ENCODE results near the gene EGFL6.

EGFL6 gene

GRCh38 chrX:13681595-13681994 is 112.2 kb downstream of the EGFL6 start:
- H3K27ac ChIP-seq = no peak overlapping the region
- no peak for TF ChIP-seq ZFX (IDR thresholded peaks at IDR 0.05)
- TF ChIP-seq, protein P1, sequence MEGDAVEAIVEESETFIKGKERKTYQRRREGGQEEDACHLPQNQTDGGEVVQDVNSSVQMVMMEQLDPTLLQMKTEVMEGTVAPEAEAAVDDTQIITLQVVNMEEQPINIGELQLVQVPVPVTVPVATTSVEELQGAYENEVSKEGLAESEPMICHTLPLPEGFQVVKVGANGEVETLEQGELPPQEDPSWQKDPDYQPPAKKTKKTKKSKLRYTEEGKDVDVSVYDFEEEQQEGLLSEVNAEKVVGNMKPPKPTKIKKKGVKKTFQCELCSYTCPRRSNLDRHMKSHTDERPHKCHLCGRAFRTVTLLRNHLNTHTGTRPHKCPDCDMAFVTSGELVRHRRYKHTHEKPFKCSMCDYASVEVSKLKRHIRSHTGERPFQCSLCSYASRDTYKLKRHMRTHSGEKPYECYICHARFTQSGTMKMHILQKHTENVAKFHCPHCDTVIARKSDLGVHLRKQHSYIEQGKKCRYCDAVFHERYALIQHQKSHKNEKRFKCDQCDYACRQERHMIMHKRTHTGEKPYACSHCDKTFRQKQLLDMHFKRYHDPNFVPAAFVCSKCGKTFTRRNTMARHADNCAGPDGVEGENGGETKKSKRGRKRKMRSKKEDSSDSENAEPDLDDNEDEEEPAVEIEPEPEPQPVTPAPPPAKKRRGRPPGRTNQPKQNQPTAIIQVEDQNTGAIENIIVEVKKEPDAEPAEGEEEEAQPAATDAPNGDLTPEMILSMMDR (conservative IDR thresholded peaks at IDR 0.05) = no peak

Data from C4-2B (cell line).